GM21381 (cell line): ENCODE results near the gene TWSG1.
A peak's percentile ranks its signal among the peaks of the same experiment; 100 is the strongest.
"Not testable (repeated sequence)": the region's sequence is repeated elsewhere in the genome, so short reads cannot be mapped to it uniquely, and the experiment has no call there.

ENCODE experiments used
- ATAC-seq: cut with Tn5 transposase; IDR thresholded peaks from one replicate; pipeline ENCODE4 v1.9.1; 2021; ENCODE audit warnings: mild to moderate bottlenecking, moderate library complexity; ENCODE audit not compliant: unreplicated experiment

The TWSG1 gene

GRCh38 chr18:9334973-9335696 is 562 bp downstream of the TWSG1 start:
- peak; percentile 40 for ATAC-seq

- ATAC-seq = no peak
Observed at GRCh38 chr18:9335697-9336045, 1.1 kb downstream of the TWSG1 start.

GRCh38 chr18:9336827-9337226 is 2.3 kb downstream of the TWSG1 start:
- ATAC-seq = no peak

GRCh38 chr18:9337873-9338272 is 3.3 kb downstream of the TWSG1 start:
- no peak for ATAC-seq

GRCh38 chr18:9340472-9340871 is 5.9 kb downstream of the TWSG1 start:
- ATAC-seq = no peak

- ATAC-seq = no peak
Observed at GRCh38 chr18:9343577-9343976, 9.0 kb downstream of the TWSG1 start.

- ATAC-seq = no peak
Observed at GRCh38 chr18:9346775-9347174, 12.2 kb downstream of the TWSG1 start.

- ATAC-seq = no peak
Observed at GRCh38 chr18:9348079-9348671, 13.6 kb downstream of the TWSG1 start.

GRCh38 chr18:9348766-9349165 is 14.2 kb downstream of the TWSG1 start:
- no peak for ATAC-seq

- peak; percentile 90 for ATAC-seq
Observed at GRCh38 chr18:9353596-9353995, 19.0 kb downstream of the TWSG1 start.

- ATAC-seq = no peak
Observed at GRCh38 chr18:9354256-9354655, 19.7 kb downstream of the TWSG1 start.

GRCh38 chr18:9356976-9357375 is 22.4 kb downstream of the TWSG1 start:
- no peak for ATAC-seq

- no peak for ATAC-seq
Observed at GRCh38 chr18:9359796-9360195, 25.2 kb downstream of the TWSG1 start.

- ATAC-seq = no peak
Observed at GRCh38 chr18:9361191-9361590, 26.6 kb downstream of the TWSG1 start.

- ATAC-seq = no peak
Observed at GRCh38 chr18:9362869-9363268, 28.3 kb downstream of the TWSG1 start.

- ATAC-seq = no peak
Observed at GRCh38 chr18:9364242-9364641, 29.7 kb downstream of the TWSG1 start.

- ATAC-seq = no peak
Observed at GRCh38 chr18:9365406-9365805, 30.8 kb downstream of the TWSG1 start.

- ATAC-seq = no peak
Observed at GRCh38 chr18:9366126-9366714, 31.6 kb downstream of the TWSG1 start.

GRCh38 chr18:9373254-9373653 is 38.7 kb downstream of the TWSG1 start:
- not testable (repeated sequence) for ATAC-seq

GRCh38 chr18:9379118-9379517 is 44.5 kb downstream of the TWSG1 start:
- no peak for ATAC-seq

GRCh38 chr18:9380101-9380500 is 45.5 kb downstream of the TWSG1 start:
- no peak for ATAC-seq

GRCh38 chr18:9380621-9381395 is 46.2 kb downstream of the TWSG1 start:
- no peak for ATAC-seq
